ENCODE measurements around the gene GNG7.
"Not testable (repeated sequence)": the region's sequence is repeated elsewhere in the genome, so short reads cannot be mapped to it uniquely, and the experiment has no call there.

Gene GNG7

GRCh38 chr19:2653710-2654707 is 48.5 kb downstream of the GNG7 start:
- Mint-ChIP-seq H3K4me3 (no peak overlapping the region), H3K36me3 (ENCODE audit: low read depth) (no peaks in the 10 kb centered on the region), H3K27ac (no peak overlapping the region), H3K4me1 (ENCODE audit: low read depth) (no peaks in the 10 kb centered on the region), H3K9me3 (no peaks in the 10 kb centered on the region), H3K27me3 (ENCODE audit: low read depth) (no peaks in the 10 kb centered on the region)

GRCh38 chr19:2653218-2653617 is 49.3 kb downstream of the GNG7 start:
- H3K4me3 Mint-ChIP-seq = no peak overlapping the region
- no peaks in the 10 kb centered on the region for H3K36me3 Mint-ChIP-seq (ENCODE audit: low read depth)
- no peaks in the 10 kb centered on the region for H3K9me3 Mint-ChIP-seq
- H3K4me1 Mint-ChIP-seq (ENCODE audit: low read depth) = no peaks in the 10 kb centered on the region
- no peak overlapping the region for H3K27ac Mint-ChIP-seq
- H3K27me3 Mint-ChIP-seq (ENCODE audit: low read depth) = no peaks in the 10 kb centered on the region

GRCh38 chr19:2652504-2653099 is 49.9 kb downstream of the GNG7 start:
- H3K4me3 Mint-ChIP-seq = no peak overlapping the region
- H3K27me3 Mint-ChIP-seq (ENCODE audit: low read depth) = no peaks in the 10 kb centered on the region
- no peaks in the 10 kb centered on the region for H3K36me3 Mint-ChIP-seq (ENCODE audit: low read depth)
- no peaks in the 10 kb centered on the region for H3K9me3 Mint-ChIP-seq
- H3K4me1 Mint-ChIP-seq (ENCODE audit: low read depth) = no peaks in the 10 kb centered on the region
- H3K27ac Mint-ChIP-seq = no peak overlapping the region

GRCh38 chr19:2651002-2651733 is 51.3 kb downstream of the GNG7 start:
- not testable (repeated sequence) for H3K36me3 Mint-ChIP-seq (ENCODE audit: low read depth); H3K9me3 Mint-ChIP-seq; H3K4me1 Mint-ChIP-seq (ENCODE audit: low read depth); H3K27ac Mint-ChIP-seq; H3K4me3 Mint-ChIP-seq; H3K27me3 Mint-ChIP-seq (ENCODE audit: low read depth)

GRCh38 chr19:2650515-2650914 is 52.0 kb downstream of the GNG7 start:
- no peak overlapping the region for H3K4me3 Mint-ChIP-seq
- H3K27ac Mint-ChIP-seq = no peak overlapping the region
- H3K4me1 Mint-ChIP-seq (ENCODE audit: low read depth) = no peaks in the 10 kb centered on the region
- H3K9me3 Mint-ChIP-seq = no peaks in the 10 kb centered on the region
- no peaks in the 10 kb centered on the region for H3K36me3 Mint-ChIP-seq (ENCODE audit: low read depth)
- H3K27me3 Mint-ChIP-seq (ENCODE audit: low read depth) = no peaks in the 10 kb centered on the region

- no peaks in the 10 kb centered on the region for H3K36me3 Mint-ChIP-seq (ENCODE audit: low read depth)
- H3K27me3 Mint-ChIP-seq (ENCODE audit: low read depth) = no peaks in the 10 kb centered on the region
- H3K27ac Mint-ChIP-seq = no peak overlapping the region
- no peak overlapping the region for H3K4me3 Mint-ChIP-seq
- H3K9me3 Mint-ChIP-seq = no peaks in the 10 kb centered on the region
- H3K4me1 Mint-ChIP-seq (ENCODE audit: low read depth) = no peaks in the 10 kb centered on the region
Measured at GRCh38 chr19:2648528-2648937, 54.0 kb downstream of the GNG7 start.

- H3K4me1 Mint-ChIP-seq (ENCODE audit: low read depth) = no peaks in the 10 kb centered on the region
- no peak overlapping the region for H3K27ac Mint-ChIP-seq
- no peaks in the 10 kb centered on the region for H3K9me3 Mint-ChIP-seq
- H3K27me3 Mint-ChIP-seq (ENCODE audit: low read depth) = no peaks in the 10 kb centered on the region
- no peak overlapping the region for H3K4me3 Mint-ChIP-seq
- H3K36me3 Mint-ChIP-seq (ENCODE audit: low read depth) = no peaks in the 10 kb centered on the region
Measured at GRCh38 chr19:2648099-2648498, 54.4 kb downstream of the GNG7 start.

GRCh38 chr19:2646866-2647535 is 55.5 kb downstream of the GNG7 start:
- Mint-ChIP-seq H3K4me1 (ENCODE audit: low read depth) (no peaks in the 10 kb centered on the region), H3K4me3 (no peak overlapping the region), H3K9me3 (no peaks in the 10 kb centered on the region)

GRCh38 chr19:2645826-2646225 is 56.7 kb downstream of the GNG7 start:
- H3K9me3 Mint-ChIP-seq = no peaks in the 10 kb centered on the region
- H3K27ac Mint-ChIP-seq = no peak overlapping the region
- H3K4me3 Mint-ChIP-seq = no peak overlapping the region

More at GRCh38 chr19:2646866-2647535, 55.5 kb downstream of the GNG7 start:
- no peaks in the 10 kb centered on the region for H3K27me3 Mint-ChIP-seq (ENCODE audit: low read depth)
- no peaks in the 10 kb centered on the region for H3K36me3 Mint-ChIP-seq (ENCODE audit: low read depth)
- H3K27ac Mint-ChIP-seq = no peak overlapping the region

GRCh38 chr19:2643123-2643737 is 59.3 kb downstream of the GNG7 start:
- H3K27ac Mint-ChIP-seq; H3K4me3 Mint-ChIP-seq; H3K27me3 Mint-ChIP-seq (ENCODE audit: low read depth); H3K4me1 Mint-ChIP-seq (ENCODE audit: low read depth); H3K9me3 Mint-ChIP-seq; H3K36me3 Mint-ChIP-seq (ENCODE audit: low read depth): not testable (repeated sequence)

More at GRCh38 chr19:2645826-2646225, 56.7 kb downstream of the GNG7 start:
- no peaks in the 10 kb centered on the region for H3K27me3 Mint-ChIP-seq (ENCODE audit: low read depth)
- H3K36me3 Mint-ChIP-seq (ENCODE audit: low read depth) = no peaks in the 10 kb centered on the region
- no peaks in the 10 kb centered on the region for H3K4me1 Mint-ChIP-seq (ENCODE audit: low read depth)

- H3K9me3 Mint-ChIP-seq = no peaks in the 10 kb centered on the region
- no peaks in the 10 kb centered on the region for H3K36me3 Mint-ChIP-seq (ENCODE audit: low read depth)
- peaks cover 7% of the 10 kb centered on the region for H3K4me1 Mint-ChIP-seq (ENCODE audit: low read depth)
- peaks cover 18% of the 10 kb centered on the region for H3K27me3 Mint-ChIP-seq (ENCODE audit: low read depth)
- no peak overlapping the region for H3K4me3 Mint-ChIP-seq
- H3K27ac Mint-ChIP-seq = no peak overlapping the region
Measured at GRCh38 chr19:2641332-2641698, 61.2 kb downstream of the GNG7 start.

- H3K27me3 Mint-ChIP-seq (ENCODE audit: low read depth) = peaks cover 18% of the 10 kb centered on the region
- peaks cover 7% of the 10 kb centered on the region for H3K4me1 Mint-ChIP-seq (ENCODE audit: low read depth)
- no peaks in the 10 kb centered on the region for H3K36me3 Mint-ChIP-seq (ENCODE audit: low read depth)
- H3K9me3 Mint-ChIP-seq = no peaks in the 10 kb centered on the region
- no peak overlapping the region for H3K4me3 Mint-ChIP-seq
- H3K27ac Mint-ChIP-seq = no peak overlapping the region
Measured at GRCh38 chr19:2640563-2641331, 61.7 kb downstream of the GNG7 start.

- Mint-ChIP-seq H3K27ac (no peak overlapping the region), H3K4me1 (ENCODE audit: low read depth) (peaks cover 7% of the 10 kb centered on the region), H3K4me3 (no peak overlapping the region), H3K27me3 (ENCODE audit: low read depth) (peaks cover 18% of the 10 kb centered on the region), H3K36me3 (ENCODE audit: low read depth) (no peaks in the 10 kb centered on the region), H3K9me3 (no peaks in the 10 kb centered on the region)
Measured at GRCh38 chr19:2639999-2640398, 62.5 kb downstream of the GNG7 start.

Measured in T-helper 1 cell treated with Interleukin-12 subunit alpha and Interleukin-12 subunit beta and Interleukin-4 antibody, amounts not matched to agents 30 μg/mL and 1 μg/mL, for 36 hours (primary cell).